Stimulated activated CD4-positive, alpha-beta T cell treated with anti-CD3 and anti-CD28 coated beads, Interleukin-4, amount 100 ng/mL, for 24 hours (primary cell): Measurements from ENCODE around the gene DAZAP1.
"Not testable (repeated sequence)": the region's sequence is repeated elsewhere in the genome, so short reads cannot be mapped to it uniquely, and the experiment has no call there.

ENCODE experiments used
- DNase-seq: peaks from one replicate; pipeline ENCODE4 v3.0.0-alpha.2; 2020

The DAZAP1 gene

GRCh38 chr19:1411255-1412191 is 4.1 kb downstream of the DAZAP1 start:
- no peak for DNase-seq

DNA sequence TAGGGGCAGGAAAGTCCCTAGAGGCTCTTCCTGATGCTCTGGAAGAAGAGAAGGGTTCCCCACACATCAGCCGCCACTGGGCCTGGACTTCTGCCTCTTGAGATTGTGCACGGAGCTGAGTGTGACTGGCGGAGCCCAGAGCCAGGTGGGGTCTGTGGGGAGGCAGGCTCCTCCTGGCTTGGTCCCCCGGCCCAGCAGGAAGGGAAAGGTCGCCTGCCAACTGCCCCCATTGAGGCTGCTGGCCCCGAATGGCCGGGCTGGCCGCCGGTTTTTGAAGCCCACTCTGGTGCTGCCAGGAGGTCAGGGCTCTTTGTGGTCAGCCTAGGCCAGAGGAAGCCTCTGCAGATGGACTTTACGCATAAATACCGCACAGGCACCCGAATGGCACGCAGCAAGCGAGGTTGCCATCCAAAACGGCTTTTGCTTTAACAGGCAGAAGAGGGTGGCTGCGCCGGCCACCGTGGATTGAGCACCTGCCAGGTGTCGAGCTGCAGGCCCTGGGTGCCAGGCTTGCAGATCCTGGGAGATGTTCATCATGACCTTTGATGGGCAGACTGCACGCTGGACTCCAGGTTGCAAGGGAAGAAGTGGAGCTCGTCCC is 5.0 kb downstream of the DAZAP1 start:
- DNase-seq: no peak

DNA sequence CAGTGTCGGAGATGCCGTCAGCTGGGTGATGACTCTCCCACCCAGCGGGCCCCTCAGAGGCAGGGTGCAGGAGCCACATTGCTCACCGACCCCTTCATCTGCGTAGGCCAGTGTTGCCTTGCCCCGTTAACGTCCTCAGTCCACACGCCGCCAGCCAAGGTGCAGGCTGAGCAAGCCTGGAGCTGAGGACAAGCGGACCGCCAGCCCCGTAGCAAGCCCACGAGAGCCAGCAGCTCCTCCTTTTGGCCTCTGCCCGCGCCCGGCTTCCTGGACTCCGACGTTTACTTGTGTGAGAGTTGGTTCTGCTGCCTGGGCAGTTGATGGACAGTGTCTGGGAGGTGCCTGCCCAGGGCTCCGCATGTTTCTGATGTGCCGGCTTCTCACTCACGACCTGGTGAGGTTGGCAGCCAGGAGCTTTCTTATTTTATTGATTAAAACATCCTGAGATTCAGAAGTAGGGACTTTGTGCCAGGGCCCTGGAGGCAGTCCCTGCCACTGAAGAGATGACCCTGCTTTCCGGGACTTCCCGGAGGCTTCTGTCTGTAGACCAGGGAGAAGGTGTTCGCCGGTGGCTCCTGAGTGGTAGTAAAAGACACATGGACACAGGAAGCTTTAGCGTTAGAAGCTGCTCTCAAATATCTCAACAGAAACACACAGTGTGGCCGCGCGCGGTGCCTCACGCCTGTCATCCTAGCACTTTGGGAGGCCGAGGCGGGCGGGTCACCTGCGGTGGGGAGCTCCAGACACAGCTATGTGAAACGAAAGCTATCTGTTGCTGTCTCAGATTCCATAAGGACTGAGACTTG is 5.8 kb downstream of the DAZAP1 start:
- no peak for DNase-seq

DNA sequence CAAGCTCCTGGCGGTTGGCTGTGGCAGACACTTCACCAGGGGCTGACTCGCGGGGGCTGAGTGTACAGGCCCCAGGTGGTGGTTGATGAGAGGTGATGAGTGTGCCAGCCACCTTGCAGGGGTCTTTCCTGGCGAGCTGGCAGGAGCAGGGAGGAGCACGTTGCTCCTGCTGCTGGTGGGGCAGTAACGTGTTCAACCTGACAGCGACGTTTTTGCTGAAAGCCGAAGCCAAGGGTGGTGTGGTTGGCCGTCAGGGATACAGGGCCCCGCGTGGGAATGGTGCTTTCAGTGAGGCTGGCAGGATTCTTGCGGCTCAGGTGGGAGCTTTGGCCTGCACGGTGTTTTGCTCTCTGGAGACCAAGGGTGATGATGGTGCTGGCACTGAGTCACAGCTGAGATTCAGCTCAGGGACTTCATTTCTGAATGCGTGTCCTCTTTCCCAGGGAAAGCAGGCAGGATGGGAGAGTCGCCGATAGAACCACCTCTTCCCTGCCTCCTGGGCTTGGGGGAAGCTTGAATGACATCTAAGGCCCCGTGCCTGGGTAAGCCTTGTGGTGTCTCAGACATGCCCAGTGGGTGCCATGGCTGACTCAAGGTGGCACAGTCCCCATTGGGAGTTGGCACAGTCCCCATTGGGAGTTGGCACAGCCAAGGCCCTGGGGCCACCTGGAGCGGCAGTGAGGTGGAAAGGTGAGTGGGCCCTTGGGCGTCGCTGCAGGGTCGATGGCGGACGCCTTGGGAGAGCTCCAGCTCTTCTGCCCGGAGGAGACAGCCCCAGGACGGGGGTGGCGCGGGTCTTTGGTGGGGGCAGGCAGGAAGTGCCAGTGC is 8.8 kb downstream of the DAZAP1 start:
- DNase-seq: no peak

DNA sequence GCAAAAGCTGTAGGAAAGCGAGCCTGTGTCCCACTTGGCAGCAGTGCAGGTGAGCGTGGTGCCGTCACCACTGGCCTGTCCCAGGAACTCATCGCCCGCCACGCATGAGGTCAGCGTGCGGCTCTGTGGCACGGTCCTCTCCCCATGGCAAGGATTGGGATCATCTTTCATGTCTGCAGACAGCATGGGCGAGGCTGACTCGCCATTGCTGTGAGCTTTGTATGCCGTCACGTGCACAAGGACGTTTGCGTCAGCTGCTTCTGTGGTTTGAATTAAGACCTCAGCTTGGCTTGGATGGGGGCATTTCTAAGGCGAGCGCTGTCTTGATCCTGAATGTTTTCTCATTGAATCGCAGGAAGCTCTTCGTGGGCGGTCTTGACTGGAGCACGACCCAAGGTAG is 9.8 kb downstream of the DAZAP1 start:
- DNase-seq: no peak

DNA sequence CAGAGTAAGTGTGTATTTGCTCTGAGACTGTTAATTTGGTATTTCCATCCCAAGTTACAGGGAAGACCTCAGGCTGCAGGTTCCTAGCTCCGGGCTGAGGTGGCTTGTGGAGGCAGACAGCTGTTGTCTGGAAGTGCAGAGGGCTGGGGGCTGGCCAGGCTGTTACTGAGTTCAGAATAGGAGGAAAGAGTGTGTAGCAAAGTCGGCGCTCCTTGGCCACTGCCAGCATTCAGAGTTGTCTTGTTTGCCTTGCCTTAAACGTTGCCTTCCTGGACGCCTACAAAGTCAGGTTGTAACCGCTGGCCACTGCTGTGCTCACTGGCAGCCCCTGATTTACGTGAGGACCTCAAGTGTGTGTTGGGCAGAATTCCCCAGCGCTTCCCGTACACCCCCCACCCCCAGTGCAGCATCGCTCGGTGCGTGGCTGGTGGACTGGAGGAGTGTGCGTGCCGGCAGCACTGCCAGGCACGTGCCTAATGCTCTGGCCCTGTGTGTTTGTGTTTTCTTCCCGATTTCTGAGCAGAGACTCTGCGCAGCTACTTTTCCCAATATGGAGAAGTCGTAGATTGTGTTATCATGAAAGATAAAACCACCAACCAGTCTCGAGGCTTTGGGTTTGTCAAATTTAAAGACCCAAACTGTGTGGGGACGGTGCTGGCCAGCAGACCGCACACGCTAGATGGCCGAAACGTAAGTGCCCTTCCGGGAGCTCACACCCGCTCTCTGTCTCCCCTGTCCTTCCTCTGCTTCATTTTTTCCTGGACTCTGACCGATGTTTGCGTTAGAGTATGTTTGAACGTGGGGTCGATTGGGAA is 10.5 kb downstream of the DAZAP1 start:
- DNase-seq: no peak

- DNase-seq: no peak
These were observed 11.1 kb downstream of the DAZAP1 start for GRCh38 chr19:1418496-1418775.

DNA sequence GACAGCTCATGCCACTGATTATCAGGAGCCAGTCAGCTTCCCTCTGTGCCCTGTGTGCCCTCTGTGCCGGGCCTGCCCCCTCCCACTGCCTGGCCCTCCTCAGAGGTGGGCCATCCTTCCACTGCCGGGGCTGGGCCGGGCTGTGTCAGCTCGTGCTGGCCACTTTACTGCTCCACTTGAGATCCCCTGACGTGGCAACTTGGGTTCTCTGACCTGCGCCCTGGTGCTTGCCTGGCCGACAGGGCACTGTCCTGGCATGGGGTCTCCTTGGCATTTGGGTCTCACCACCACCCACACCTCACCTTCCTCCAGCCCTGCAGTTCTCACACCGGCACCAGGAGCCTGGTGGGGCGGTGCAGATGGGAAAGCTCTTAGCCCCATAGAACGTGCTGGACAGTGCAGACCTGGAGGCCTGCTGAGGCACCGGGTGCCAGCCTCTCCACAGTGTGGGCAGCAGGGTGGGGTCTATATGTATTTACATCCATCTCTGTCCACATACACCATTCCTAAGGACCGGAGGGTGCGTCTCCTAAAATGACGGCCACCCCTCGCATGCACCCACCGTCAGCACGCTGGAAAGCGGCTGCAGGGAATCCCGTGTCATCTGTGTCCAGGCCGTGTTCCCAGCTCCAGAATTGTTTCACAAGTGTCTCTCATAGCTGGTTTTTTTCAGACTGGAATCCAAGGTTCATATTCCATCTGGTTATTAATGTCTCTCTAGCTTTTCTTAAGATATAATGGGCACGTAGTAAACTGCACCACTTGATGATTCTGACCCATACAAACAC is 11.8 kb downstream of the DAZAP1 start:
- no peak for DNase-seq

DNA sequence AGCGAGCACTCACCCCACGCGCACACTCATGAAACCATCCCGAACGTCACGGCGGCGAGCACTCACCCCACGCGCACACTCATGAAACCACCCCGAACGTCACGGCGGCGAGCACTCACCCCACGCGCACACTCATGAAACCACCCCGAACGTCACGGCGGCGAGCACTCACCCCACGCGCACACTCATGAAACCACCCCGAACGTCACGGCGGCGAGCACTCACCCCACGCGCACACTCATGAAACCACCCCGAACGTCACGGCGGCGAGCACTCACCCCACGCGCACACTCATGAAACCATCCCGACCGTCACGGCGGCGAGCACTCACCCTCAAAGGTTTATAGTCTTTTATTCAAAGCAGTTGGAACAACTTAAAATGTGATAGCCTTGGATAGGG is 12.7 kb downstream of the DAZAP1 start:
- DNase-seq: not testable (repeated sequence)

DNA sequence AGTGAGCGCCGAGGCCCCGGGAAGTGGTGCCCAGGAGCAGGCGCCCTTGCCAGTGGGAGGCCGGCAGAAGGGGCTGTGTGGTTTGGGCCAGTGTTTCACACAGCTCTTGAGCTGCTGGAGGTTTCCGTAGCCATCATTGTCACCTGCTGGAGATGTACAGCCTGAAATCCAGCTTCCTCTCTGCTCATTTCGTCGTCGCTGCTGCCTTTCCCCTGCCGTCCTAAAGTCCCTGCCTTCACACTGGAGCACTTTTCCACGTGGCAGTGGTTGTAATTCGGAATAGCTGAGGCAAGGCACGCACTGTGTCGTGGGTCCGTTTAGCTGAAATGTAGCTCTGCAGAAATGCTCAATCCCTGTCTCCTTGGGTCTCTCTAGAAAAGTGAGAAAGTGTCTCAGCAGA is 13.2 kb downstream of the DAZAP1 start:
- DNase-seq: no peak

- no peak for DNase-seq
These were observed 14.0 kb downstream of the DAZAP1 start for GRCh38 chr19:1421218-1421957.

DNA sequence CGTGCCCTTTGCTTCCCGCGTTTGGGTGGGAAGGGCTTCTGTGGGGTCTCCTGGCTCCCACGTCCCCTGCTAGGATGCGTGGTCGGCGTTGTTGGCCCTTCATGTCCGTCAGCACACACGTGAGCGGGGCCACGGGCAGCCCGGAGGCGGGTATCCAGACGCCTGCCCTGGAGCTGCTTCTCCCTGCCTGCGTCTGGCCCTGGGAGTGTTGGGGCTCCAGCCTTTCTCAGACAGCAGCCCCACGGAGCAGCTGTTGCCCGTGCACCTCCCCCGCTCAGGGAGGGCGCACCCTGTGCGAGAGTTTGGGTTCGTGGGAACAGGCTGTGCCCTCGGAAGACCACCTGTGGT is 14.5 kb downstream of the DAZAP1 start:
- DNase-seq: no peak

- DNase-seq: no peak
These were observed 15.0 kb downstream of the DAZAP1 start for GRCh38 chr19:1422360-1422759.

GRCh38 chr19:1422943-1423342 is 15.6 kb downstream of the DAZAP1 start:
- no peak for DNase-seq

- DNase-seq: no peak
These were observed 16.2 kb downstream of the DAZAP1 start for GRCh38 chr19:1423436-1424191.

DNA sequence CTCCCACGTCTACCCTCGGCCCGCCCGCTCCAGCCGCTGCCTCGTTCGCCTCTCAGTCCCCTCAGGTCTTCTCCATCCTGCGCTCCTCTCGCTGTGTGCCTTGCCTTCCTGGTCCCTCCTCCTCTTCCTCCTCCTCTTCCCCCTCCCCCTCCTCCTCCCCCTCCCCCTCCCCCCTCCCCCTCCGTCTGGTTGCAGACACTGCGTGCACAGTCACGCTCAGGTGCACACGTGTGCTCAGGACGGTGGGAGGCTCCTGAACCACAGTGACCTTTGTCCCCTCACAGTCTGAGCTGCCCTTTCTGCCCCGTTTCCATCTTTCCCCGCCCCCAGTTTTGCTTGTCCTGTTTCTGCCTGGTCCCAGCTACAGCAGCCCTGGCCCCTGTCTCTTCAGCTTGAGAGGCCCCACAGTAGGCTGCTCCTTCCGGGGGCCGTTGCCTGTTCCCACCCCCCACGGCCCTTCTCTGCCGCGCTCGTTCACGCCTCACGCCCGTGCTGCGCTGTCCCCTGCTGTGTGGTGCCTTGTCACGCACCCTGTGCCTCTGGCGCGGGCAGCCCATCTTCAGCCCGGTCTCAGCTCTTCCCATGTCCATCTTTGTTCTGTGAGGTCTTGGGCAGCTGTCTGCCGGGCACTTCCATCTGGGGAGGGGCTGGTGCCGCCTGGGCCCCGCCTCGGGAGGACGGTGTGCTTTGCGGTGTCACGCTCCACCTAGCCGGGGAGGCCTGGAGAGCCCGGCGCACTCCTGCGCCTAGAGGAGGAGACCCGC is 17.0 kb downstream of the DAZAP1 start:
- DNase-seq: no peak

GRCh38 chr19:1425102-1425837 is 17.9 kb downstream of the DAZAP1 start:
- no peak for DNase-seq

DNA sequence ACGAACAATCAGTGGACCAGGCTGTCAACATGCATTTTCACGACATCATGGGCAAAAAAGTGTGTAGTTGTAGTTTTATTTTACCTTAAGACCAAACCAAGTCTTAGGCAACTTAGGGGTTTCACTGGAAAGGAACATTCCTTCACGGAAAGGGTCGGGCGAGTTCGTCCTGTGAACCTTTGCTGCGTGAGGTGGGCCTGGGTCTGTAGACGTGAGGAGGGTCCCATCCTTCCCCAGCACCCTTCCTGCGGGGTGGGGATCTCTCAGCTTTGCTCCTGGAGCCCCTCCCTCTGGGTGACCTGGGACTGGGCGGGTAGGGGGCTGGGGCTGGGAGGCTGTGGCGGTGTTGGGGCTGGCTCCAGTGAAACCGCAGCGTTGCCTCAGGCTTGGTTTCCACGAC is 18.5 kb downstream of the DAZAP1 start:
- no peak for DNase-seq
